Testis (tissue), 2 donors: ENCODE measurements around the gene FASTKD3.

Source experiments
- CTCF ChIP-seq, 3 experiments: fragments of 450-650 bp in 2 of 3; fragments of 200-600 bp in 1 of 3; sonication (generic) in 1 of 3; IDR thresholded peaks; one replicate each; pipeline ENCODE4 v1.5.1; 2016 to 2019; ENCODE audit warnings: antibody characterized with exemption in 3 of 3, mild to moderate bottlenecking in 2 of 3, moderate library complexity in 1 of 3
- POLR2A ChIP-seq: fragments of 450-650 bp; IDR thresholded peaks from one replicate; pipeline ENCODE4 v1.6.1; 2017; ENCODE audit warnings: antibody characterized with exemption, mild to moderate bottlenecking, moderate library complexity

- TF ChIP-seq CTCF (IDR thresholded peaks at IDR 0.05) (no peak), POLR2A (no peak)
Measured at GRCh38 chr5:7842531-7842930, 26.3 kb downstream of the FASTKD3 start.
